ENCODE data around the gene TYROBP. TPM values are rescaled to one million over a fixed set of nuclear protein-coding genes. Genes with fewer than 3 reads are reported as not detected.
A peak's percentile ranks its signal among the peaks of the same experiment; 100 is the strongest.

The TYROBP gene
- total RNA-seq, 1 experiment from 2014 or later: not detected

- DNase-seq (ENCODE audit: low read depth, low spot score): peak; percentile 99
- Histone ChIP-seq H3K27me3 (ENCODE audit: control insufficient read depth, insufficient read depth, low read length) (no peaks in the 10 kb centered on the region), H3K4me1 (ENCODE audit: control insufficient read depth, insufficient read depth, low read length) (peaks cover 11% of the 10 kb centered on the region), H3K27ac (ENCODE audit: low read length) (peak overlapping the region; percentile 92), H3K4me3 (ENCODE audit: low read depth in 2 of 2, low read length in 2 of 2) (peak overlapping the region; percentile 45 to 59), H3K36me3 (ENCODE audit: control insufficient read depth, insufficient read depth, low read length) (no peaks in the 10 kb centered on the region), H3K9me3 (ENCODE audit: control insufficient read depth, insufficient read depth, low read depth, low read length) (no peaks in the 10 kb centered on the region)
- intact Hi-C loops (cut with micrococcal nuclease; ENCODE audit: unreplicated experiment) (loop anchor here (1.0 kb wide), 1 partner anchor 49 kb away; no protein-coding TSS in a partner anchor), in situ Hi-C loops (cut with HindIII; ENCODE audit: low pct_unique_long_range_greater_than_20kb, low sequenced_read_pairs) (no loop called here)
- BruUV-seq (replicated peaks): no TSS peak
- TF ChIP-seq CTCF (IDR thresholded peaks at IDR 0.05) (peak; percentile 99), TCF7L2 (IDR thresholded peaks at IDR 0.05; ENCODE audit: low read depth, low read length) (no peak), POLR2AphosphoS5 (IDR thresholded peaks at IDR 0.05; ENCODE audit: low read depth, low read length) (peak; percentile 97), REST (IDR thresholded peaks at IDR 0.05; ENCODE audit: insufficient read depth in 1 of 2, low read depth in 2 of 2, low read length in 1 of 2) (peak in 1 of 2 experiments; percentile 83; a peak in 2 of 4 replicates), SIN3A (IDR thresholded peaks at IDR 0.05; ENCODE audit: borderline replicate concordance, insufficient read depth, low read depth, low read length) (no peak)
- CTCF ChIA-PET: interaction anchor here (0.6 to 0.9 kb wide), 7 partner anchors 19 to 75 kb away, joined by 3 to 16 read pairs (median 5); partner anchors contain the start of gene KIRREL2
- POLR2A ChIA-PET: interaction anchor here (0.6 to 1.0 kb wide), 2 partner anchors 52 to 183 kb away, joined by 3 read pairs; partner anchors contain the start of gene LIN37
- ATAC-seq: peak; percentile 99
Observed at GRCh38 chr19:35931161-35931873, 23.2 kb upstream of the TYROBP start.

- Histone ChIP-seq H3K27ac (ENCODE audit: low read length) (no peak overlapping the region; the same call in 1 of the 2 replicates), H3K4me3 (ENCODE audit: low read depth in 2 of 2, low read length in 2 of 2) (no peak overlapping the region), H3K27me3 (ENCODE audit: control insufficient read depth, insufficient read depth, low read length) (no peaks in the 10 kb centered on the region), H3K4me1 (ENCODE audit: control insufficient read depth, insufficient read depth, low read length) (peaks cover 8% of the 10 kb centered on the region), H3K9me3 (ENCODE audit: control insufficient read depth, insufficient read depth, low read depth, low read length) (peaks cover 6% of the 10 kb centered on the region; the same call in 1 of the 2 replicates), H3K36me3 (ENCODE audit: control insufficient read depth, insufficient read depth, low read length) (no peaks in the 10 kb centered on the region)
- ATAC-seq: no peak
- intact Hi-C loops (cut with micrococcal nuclease; ENCODE audit: unreplicated experiment) (no loop called here), in situ Hi-C loops (cut with HindIII; ENCODE audit: low pct_unique_long_range_greater_than_20kb, low sequenced_read_pairs) (no loop called here)
- POLR2A ChIA-PET: interaction anchor here (0.6 kb wide), 1 partner anchor 44 kb away, joined by 5 read pairs; no protein-coding TSS in a partner anchor
- no TSS peak for BruUV-seq (replicated peaks)
- DNase-seq (ENCODE audit: low read depth, low spot score): no peak
- CTCF ChIA-PET: interaction anchor here (0.7 kb wide), 1 partner anchor 577 kb away, joined by 5 read pairs; no protein-coding TSS in a partner anchor
- TF ChIP-seq SIN3A (IDR thresholded peaks at IDR 0.05; ENCODE audit: borderline replicate concordance, insufficient read depth, low read depth, low read length) (no peak), CTCF (IDR thresholded peaks at IDR 0.05) (no peak), TCF7L2 (IDR thresholded peaks at IDR 0.05; ENCODE audit: low read depth, low read length) (no peak), POLR2AphosphoS5 (IDR thresholded peaks at IDR 0.05; ENCODE audit: low read depth, low read length) (no peak), REST (IDR thresholded peaks at IDR 0.05; ENCODE audit: insufficient read depth in 1 of 2, low read depth in 2 of 2, low read length in 1 of 2) (no peak)
Observed at GRCh38 chr19:35929876-35930275, 21.8 kb upstream of the TYROBP start.
